ENCODE measurements around the gene GAS2.
"Not testable (repeated sequence)": the region's sequence is repeated elsewhere in the genome, so short reads cannot be mapped to it uniquely, and the experiment has no call there.

The GAS2 gene

DNA sequence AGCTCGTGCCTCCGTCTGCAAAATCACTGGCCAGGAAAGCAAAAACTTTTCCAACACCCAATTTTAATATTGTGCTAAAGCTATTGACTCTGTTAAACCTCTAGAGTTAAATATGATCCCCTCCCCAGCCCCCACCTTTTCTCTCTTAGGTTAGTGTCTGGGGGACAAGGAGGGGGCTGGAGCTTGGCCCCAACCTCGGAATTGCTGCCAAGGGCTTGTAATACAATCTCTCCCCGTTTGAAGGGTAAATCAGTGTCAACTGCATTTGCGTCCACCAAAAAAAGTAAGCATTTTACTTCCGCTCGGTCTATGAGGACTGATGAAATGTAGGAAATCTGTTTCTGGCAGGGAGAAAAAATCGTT, at the start of gene GAS2:
TSS of gene GAS2 (plus strand) at position 287 of the 363 bp plus-strand sequence. CDS start 8,259 bp downstream, outside the sequence.
- DNase-seq, result no peak

- DNase-seq, result no peak
Measured at GRCh38 chr11:22617868-22618267, 48.5 kb upstream of the GAS2 start.

DNA sequence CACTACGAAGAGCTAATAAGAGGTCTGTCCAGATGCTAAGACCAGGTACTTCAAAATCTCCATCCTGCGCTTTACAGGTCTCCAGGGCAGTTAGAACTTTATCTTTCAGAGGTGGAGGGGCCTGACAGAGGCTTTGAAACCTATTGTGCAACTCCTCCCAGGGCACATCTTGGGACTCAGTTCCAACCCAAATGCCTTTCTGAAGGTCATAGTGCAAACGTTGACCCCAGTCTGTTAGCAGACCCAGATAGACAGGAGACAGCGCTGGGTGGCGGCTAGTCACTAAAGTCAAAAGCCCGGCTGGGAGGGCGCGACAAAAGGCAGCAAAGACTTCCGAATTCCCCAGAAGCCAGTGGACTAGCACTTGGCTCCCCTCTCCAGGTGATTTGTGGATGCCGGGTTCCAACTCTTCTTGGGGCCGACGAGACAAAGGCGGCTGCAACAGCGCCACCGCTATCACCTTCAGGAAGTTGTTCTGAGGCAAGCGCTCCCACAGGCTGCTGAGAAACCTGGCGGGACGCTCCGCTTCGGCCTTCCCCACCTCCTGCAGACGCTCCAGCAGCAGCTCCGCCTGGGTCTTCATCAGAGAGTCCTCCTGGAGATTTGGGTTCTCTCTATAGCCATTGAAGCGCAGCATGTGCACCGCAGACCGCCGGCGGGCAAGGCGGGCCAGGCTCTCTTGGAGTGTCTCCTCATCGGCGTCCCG, 41.5 kb upstream of the GAS2 start:
- peak; percentile 62 for DNase-seq

- peak; percentile 83 for DNase-seq
Measured at GRCh38 chr11:22625448-22626287, 40.7 kb upstream of the GAS2 start, which contains the start of gene FANCF. Gene FANCF, minus strand, starts transcription at chr11:22625823. Its CDS starts 13 bp downstream, at chr11:22625810.

GRCh38 chr11:22626573-22627239, 39.7 kb upstream of the GAS2 start:
- no peak for DNase-seq

DNA sequence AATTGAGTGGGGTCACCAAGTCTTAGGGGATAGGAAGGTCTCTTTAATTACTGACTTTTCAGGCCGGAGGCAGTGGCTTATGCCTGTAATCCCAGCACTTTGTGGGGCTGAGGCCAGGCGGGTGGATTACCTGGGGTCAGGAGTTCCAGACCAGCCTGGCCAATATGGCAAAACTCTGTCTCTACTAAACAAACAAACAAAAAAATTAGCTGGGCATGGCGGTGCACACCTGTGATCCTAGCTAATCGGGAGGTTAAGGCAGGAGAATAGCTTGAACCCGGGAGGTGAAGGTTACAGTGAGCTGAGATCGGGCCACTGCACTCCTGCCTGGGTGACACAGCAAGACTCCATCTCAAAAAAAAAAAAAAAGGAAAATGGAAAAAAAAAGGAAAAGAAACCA, 39.0 kb upstream of the GAS2 start:
- DNase-seq, result no peak

GRCh38 chr11:22633354-22633902, 33.0 kb upstream of the GAS2 start:
- DNase-seq, result no peak

DNA sequence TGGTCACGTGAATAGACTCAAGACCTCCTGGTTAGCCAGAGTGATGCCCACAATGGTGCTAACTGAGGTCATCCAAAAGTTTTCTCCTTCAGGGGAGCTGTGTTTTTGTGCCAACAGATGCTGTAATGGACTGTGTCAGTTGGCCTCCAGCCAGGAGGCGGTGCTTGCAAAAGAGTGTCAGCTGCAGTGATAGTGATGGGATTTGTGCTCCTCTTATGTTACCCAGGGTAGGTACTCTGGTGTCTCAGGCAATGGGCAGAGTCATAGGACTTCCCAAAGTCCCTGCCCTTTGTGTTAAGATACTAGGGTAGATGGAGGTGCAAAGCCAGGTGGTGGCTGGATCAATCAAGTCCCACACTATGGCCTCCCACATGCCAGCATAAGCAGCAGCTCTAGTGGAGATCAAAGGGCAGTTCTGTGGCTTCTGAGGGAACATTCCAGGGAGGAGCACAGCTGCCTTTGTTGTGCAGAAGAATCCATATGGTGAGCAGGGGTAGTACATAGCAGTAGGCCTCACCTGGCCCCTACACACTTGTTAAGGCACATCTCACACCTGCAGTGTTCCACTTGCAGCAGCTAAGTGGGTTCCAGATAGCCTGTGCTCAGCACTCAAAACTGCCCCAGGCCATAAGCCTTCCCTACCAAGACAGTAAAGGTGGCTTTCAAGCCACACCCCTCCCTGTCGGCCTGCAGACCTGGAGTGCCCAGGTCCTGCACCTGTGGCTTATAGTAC, 31.3 kb upstream of the GAS2 start:
- no peak for DNase-seq

GRCh38 chr11:22635689-22636088, 30.7 kb upstream of the GAS2 start:
- DNase-seq, result no peak

GRCh38 chr11:22640862-22641261, 25.5 kb upstream of the GAS2 start:
- DNase-seq, result no peak

GRCh38 chr11:22641559-22641958, 24.9 kb upstream of the GAS2 start:
- no peak for DNase-seq

GRCh38 chr11:22652346-22652745, 14.1 kb upstream of the GAS2 start:
- not testable (repeated sequence) for DNase-seq

DNA sequence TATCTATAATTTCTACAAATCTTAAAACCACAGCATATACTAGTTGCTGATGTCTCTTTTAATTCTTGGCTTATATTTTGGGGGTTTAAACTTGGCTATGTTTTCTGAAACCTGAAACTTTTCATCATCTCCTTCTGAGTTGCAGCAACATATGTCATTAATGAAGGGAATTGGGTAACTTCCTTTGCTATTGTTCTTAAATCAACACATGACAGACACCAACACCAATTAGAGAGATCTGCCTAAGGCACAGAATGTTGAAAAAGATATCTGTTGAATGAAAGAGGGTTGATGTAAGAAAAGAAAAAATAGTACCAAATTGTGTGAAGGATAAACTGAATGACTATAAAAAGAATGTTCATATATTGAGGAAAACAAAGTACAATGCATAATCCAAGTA, 10.3 kb upstream of the GAS2 start:
- DNase-seq, result no peak

GRCh38 chr11:22657101-22657694, 9.2 kb upstream of the GAS2 start:
- DNase-seq, result no peak

DNA sequence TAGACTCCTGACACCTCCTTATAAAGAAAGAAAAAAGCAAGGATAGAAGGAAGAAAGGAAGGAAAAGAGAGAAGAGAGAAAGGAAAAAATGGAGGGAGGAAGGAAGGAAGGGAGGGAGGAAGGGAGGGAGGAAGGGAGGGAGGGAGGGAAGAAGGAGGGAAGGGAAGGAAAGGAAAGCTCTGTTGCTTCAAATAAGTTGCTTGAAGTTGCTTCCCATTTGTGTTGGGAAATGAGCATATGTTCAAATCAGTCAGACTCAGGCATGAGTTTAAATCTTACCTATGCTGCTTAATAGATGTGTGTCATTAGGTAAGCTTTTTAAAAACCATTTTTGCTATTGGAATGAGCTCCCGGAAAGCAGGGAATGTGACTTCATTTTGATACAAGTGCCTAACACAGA, 6.6 kb upstream of the GAS2 start:
- no peak for DNase-seq

- no peak for DNase-seq
Measured at GRCh38 chr11:22666688-22667439, 453 bp downstream of the GAS2 start.

DNA sequence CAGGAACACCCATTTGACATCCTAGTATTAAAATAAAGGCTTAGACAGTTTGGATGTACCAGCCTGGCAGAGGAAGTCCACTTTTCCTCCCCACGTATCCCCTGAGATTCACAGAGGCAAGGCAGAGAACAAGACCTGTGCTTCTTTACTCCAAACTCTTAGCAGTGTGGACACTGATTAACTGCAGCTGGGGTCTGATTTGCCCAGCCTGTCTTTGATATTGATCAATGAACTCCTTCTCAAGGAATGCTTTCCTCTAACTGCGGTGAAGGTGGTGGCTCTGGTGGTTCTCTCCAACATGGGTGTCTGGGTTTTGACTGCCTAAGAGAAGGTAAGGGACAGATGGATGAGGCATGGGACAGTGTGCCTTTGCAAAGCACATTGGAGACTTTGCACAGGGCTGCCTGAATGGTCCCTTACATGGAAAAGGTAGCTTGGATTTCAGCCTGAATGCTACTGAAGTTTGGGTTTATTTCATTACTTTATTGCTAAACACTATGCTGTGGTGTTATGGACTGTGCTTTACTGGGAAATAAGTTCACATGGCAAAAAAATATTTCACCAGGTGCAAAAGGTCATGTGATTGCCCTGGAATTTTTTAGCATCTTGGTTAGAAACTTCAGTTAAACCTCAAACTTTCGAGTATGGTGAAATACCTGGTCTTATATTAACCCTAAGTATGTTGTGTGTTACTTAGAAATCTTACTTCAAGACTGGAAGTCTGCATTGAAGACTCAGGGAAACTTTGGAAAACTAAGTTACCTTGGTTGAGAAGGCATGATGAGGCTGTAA, 1.8 kb downstream of the GAS2 start:
- no peak for DNase-seq

GRCh38 chr11:22669368-22669767, 3.0 kb downstream of the GAS2 start:
- no peak for DNase-seq

GRCh38 chr11:22670830-22671229, 4.4 kb downstream of the GAS2 start:
- no peak for DNase-seq

DNA sequence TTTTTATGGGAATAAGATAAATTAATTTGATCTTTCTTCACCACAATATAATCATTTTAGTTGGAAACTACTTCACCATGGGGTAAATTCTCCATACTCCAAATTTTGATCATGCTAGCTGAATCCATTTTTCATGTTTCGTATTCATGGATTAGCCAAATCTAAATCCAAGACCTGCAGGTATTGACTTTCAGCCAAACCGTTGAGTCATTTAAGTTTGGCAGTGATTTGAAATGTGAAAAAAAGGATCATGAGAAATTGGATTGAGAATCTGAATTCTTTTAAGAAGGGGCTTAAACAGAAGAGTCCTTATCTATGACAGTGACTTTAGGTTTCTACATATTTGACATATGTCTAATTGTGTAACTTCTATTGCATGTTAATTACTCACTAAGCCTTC, 5.3 kb downstream of the GAS2 start:
- no peak for DNase-seq

Measured in NK-92 treated with Interleukin-12 subunit alpha and Interleukin-12 subunit beta, amount 100 ng/mL, for 24 hours (cell line).